HepG2 (cell line): ENCODE results near the gene AKR1C4. TPM values are rescaled to one million over a fixed set of nuclear protein-coding genes. Genes with fewer than 3 reads are reported as not detected.

Source experiments
- ETV6 ChIP-seq: sonication (generic); formaldehyde crosslinking; conservative IDR thresholded peaks from 2 replicates; pipeline ENCODE4 v1.4.0; 2020; ENCODE audit warnings: missing genetic modification reagents
- HNRNPLL ChIP-seq: fragments of 200-400 bp; formaldehyde crosslinking; IDR thresholded peaks from 2 replicates; pipeline ENCODE4 v1.6.1; 2017; ENCODE audit warnings: mild to moderate bottlenecking, low read depth, low read length; ENCODE audit not compliant: poor library complexity, severe bottlenecking
- ZC3H13 ChIP-seq: sonication (generic); formaldehyde crosslinking; IDR thresholded peaks from 2 replicates; pipeline ENCODE4 v1.8.1; 2023; ENCODE audit warnings: mild to moderate bottlenecking, missing genetic modification reagents, moderate library complexity
- ZNF292 ChIP-seq: sonication (generic); formaldehyde crosslinking; IDR thresholded peaks from 2 replicates; pipeline ENCODE4 v1.8.1; 2022; ENCODE audit warnings: mild to moderate bottlenecking, low read depth, missing genetic modification reagents, borderline replicate concordance
- polyA plus RNA-seq, 8 experiments: library from polyadenylated mRNA; depleted of rRNA in 3 of 8; stranded (reverse) in 7 of 8; unstranded in 1 of 8; fragments of >200 nt; fragmentation: Illumina TruSeq in 4 of 8; extraction: Trizol in 4 of 8; gene quantifications; 2 replicates each; pipeline versions ENCODE4 v1.2.1 to v1.2.3, GENCODE V29; 2011 to 2016; ENCODE audit warnings: low read depth in 4 of 8, missing spikeins in 1 of 8, mixed read lengths in 1 of 8; ENCODE audit not compliant: insufficient read depth in 1 of 8
- total RNA-seq, 5 experiments: library from RNA; depleted of rRNA; stranded (reverse); fragments of >200 nt; fragmentation: Illumina TruSeq; extraction: Trizol; gene quantifications; 2 replicates each; pipeline ENCODE4 v1.2.3, GENCODE V29; 2016; ENCODE audit warnings: low read depth in 1 of 5
- TF ChIP-seq, protein P1 (sequence below): sonication (generic); formaldehyde crosslinking; IDR thresholded peaks from 2 replicates; pipeline ENCODE4 v1.4.0; 2020; ENCODE audit warnings: mild to moderate bottlenecking, missing genetic modification reagents
- TF ChIP-seq, protein P2 (sequence below): sonication (generic); formaldehyde crosslinking; IDR thresholded peaks from 2 replicates; pipeline ENCODE4 v1.4.0; 2020; ENCODE audit warnings: missing genetic modification reagents
- TF ChIP-seq, protein P3 (sequence below): sonication (generic); formaldehyde crosslinking; conservative IDR thresholded peaks from 2 replicates; pipeline ENCODE4 v1.4.0; 2020; ENCODE audit warnings: mild to moderate bottlenecking, missing genetic modification reagents, moderate library complexity
- TF ChIP-seq, protein P4 (sequence below): sonication (generic); formaldehyde crosslinking; IDR thresholded peaks from 2 replicates; pipeline ENCODE4 v1.4.0; 2020; ENCODE audit warnings: missing genetic modification reagents
- TF ChIP-seq, protein P5 (sequence below): sonication (generic); formaldehyde crosslinking; IDR thresholded peaks from 2 replicates; pipeline ENCODE4 v1.4.0; 2020; ENCODE audit warnings: mild to moderate bottlenecking, missing genetic modification reagents
- TF ChIP-seq, protein P6 (sequence below): fragments of 450-650 bp; IDR thresholded peaks from 2 replicates; pipeline ENCODE4 v1.6.1; 2017
- TF ChIP-seq, protein P7 (sequence below): sonication (generic); formaldehyde crosslinking; IDR thresholded peaks from 2 replicates; pipeline ENCODE4 v1.4.0; 2020; ENCODE audit warnings: mild to moderate bottlenecking, missing genetic modification reagents, borderline replicate concordance
- TF ChIP-seq, protein P8 (sequence below): sonication (generic); formaldehyde crosslinking; IDR thresholded peaks from 2 replicates; pipeline ENCODE4 v1.8.1; 2023; ENCODE audit warnings: mild to moderate bottlenecking, missing genetic modification reagents

Gene AKR1C4
- total and polyA plus RNA-seq, 2 of the 13 experiments (the other 11 are each of a cell fraction or from before 2014, with no cell fraction given) = 0.18 to 1.3 TPM

DNA sequence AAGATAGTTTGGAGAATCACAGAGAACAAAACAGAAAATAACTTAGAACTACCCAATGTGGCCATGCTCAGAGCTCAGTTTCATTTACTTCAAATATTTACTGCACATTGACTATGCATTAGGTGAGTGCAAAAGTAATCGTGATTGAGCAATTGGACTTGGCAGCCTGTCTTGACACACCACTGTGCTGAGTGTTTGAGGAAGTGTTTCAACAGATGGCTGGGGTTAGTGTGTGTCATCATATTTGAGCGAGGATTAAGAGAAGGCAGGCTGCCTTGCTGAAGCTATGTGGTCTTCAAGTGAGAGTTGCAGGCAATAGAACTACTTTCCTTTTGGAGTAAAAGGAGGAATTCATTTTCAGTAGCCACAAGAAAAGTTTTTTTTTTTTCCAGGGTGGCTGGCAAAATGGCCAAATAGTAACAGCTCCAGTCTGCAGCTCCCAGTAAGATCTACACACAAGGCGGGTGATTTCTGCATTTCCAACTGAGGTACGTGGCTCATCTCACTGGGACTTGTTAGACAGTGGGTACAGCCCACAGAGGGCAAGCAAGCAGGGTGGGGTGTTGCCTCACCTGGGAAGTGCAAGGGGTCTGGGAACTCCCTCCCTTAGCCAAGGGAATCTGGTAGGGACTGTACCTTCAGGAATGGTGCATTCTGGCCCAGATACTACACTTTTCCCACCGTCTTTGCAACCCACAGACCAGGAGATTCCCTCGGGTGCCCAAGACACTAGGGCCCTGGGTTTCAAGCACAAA lies 37.6 kb downstream of the AKR1C4 start (continued):
- TF ChIP-seq, protein P1, sequence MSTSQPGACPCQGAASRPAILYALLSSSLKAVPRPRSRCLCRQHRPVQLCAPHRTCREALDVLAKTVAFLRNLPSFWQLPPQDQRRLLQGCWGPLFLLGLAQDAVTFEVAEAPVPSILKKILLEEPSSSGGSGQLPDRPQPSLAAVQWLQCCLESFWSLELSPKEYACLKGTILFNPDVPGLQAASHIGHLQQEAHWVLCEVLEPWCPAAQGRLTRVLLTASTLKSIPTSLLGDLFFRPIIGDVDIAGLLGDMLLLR (CRISPR knock-in tag) = no peak
- TF ChIP-seq HNRNPLL (no peak), ZC3H13 (CRISPR knock-in tag) (no peak), ETV6 (no peak), ZNF292 (CRISPR knock-in tag) (peak; percentile 80; the same call in 1 of the 2 replicates)
- TF ChIP-seq, protein P2, sequence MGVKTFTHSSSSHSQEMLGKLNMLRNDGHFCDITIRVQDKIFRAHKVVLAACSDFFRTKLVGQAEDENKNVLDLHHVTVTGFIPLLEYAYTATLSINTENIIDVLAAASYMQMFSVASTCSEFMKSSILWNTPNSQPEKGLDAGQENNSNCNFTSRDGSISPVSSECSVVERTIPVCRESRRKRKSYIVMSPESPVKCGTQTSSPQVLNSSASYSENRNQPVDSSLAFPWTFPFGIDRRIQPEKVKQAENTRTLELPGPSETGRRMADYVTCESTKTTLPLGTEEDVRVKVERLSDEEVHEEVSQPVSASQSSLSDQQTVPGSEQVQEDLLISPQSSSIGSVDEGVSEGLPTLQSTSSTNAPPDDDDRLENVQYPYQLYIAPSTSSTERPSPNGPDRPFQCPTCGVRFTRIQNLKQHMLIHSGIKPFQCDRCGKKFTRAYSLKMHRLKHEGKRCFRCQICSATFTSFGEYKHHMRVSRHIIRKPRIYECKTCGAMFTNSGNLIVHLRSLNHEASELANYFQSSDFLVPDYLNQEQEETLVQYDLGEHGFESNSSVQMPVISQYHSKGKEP (CRISPR knock-in tag) = no peak
- TF ChIP-seq, protein P3, sequence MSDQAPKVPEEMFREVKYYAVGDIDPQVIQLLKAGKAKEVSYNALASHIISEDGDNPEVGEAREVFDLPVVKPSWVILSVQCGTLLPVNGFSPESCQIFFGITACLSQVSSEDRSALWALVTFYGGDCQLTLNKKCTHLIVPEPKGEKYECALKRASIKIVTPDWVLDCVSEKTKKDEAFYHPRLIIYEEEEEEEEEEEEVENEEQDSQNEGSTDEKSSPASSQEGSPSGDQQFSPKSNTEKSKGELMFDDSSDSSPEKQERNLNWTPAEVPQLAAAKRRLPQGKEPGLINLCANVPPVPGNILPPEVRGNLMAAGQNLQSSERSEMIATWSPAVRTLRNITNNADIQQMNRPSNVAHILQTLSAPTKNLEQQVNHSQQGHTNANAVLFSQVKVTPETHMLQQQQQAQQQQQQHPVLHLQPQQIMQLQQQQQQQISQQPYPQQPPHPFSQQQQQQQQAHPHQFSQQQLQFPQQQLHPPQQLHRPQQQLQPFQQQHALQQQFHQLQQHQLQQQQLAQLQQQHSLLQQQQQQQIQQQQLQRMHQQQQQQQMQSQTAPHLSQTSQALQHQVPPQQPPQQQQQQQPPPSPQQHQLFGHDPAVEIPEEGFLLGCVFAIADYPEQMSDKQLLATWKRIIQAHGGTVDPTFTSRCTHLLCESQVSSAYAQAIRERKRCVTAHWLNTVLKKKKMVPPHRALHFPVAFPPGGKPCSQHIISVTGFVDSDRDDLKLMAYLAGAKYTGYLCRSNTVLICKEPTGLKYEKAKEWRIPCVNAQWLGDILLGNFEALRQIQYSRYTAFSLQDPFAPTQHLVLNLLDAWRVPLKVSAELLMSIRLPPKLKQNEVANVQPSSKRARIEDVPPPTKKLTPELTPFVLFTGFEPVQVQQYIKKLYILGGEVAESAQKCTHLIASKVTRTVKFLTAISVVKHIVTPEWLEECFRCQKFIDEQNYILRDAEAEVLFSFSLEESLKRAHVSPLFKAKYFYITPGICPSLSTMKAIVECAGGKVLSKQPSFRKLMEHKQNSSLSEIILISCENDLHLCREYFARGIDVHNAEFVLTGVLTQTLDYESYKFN (CRISPR knock-in tag) = peak; percentile 40; the same call in 1 of the 2 replicates
- TF ChIP-seq, protein P4, sequence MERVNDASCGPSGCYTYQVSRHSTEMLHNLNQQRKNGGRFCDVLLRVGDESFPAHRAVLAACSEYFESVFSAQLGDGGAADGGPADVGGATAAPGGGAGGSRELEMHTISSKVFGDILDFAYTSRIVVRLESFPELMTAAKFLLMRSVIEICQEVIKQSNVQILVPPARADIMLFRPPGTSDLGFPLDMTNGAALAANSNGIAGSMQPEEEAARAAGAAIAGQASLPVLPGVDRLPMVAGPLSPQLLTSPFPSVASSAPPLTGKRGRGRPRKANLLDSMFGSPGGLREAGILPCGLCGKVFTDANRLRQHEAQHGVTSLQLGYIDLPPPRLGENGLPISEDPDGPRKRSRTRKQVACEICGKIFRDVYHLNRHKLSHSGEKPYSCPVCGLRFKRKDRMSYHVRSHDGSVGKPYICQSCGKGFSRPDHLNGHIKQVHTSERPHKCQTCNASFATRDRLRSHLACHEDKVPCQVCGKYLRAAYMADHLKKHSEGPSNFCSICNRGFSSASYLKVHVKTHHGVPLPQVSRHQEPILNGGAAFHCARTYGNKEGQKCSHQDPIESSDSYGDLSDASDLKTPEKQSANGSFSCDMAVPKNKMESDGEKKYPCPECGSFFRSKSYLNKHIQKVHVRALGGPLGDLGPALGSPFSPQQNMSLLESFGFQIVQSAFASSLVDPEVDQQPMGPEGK (CRISPR knock-in tag) = peak; percentile 38; the same call in 1 of the 2 replicates
- TF ChIP-seq, protein P5, sequence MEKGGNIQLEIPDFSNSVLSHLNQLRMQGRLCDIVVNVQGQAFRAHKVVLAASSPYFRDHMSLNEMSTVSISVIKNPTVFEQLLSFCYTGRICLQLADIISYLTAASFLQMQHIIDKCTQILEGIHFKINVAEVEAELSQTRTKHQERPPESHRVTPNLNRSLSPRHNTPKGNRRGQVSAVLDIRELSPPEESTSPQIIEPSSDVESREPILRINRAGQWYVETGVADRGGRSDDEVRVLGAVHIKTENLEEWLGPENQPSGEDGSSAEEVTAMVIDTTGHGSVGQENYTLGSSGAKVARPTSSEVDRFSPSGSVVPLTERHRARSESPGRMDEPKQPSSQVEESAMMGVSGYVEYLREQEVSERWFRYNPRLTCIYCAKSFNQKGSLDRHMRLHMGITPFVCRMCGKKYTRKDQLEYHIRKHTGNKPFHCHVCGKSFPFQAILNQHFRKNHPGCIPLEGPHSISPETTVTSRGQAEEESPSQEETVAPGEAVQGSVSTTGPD = no peak
- TF ChIP-seq, protein P6, sequence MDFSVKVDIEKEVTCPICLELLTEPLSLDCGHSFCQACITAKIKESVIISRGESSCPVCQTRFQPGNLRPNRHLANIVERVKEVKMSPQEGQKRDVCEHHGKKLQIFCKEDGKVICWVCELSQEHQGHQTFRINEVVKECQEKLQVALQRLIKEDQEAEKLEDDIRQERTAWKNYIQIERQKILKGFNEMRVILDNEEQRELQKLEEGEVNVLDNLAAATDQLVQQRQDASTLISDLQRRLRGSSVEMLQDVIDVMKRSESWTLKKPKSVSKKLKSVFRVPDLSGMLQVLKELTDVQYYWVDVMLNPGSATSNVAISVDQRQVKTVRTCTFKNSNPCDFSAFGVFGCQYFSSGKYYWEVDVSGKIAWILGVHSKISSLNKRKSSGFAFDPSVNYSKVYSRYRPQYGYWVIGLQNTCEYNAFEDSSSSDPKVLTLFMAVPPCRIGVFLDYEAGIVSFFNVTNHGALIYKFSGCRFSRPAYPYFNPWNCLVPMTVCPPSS = no peak
- TF ChIP-seq, protein P7, sequence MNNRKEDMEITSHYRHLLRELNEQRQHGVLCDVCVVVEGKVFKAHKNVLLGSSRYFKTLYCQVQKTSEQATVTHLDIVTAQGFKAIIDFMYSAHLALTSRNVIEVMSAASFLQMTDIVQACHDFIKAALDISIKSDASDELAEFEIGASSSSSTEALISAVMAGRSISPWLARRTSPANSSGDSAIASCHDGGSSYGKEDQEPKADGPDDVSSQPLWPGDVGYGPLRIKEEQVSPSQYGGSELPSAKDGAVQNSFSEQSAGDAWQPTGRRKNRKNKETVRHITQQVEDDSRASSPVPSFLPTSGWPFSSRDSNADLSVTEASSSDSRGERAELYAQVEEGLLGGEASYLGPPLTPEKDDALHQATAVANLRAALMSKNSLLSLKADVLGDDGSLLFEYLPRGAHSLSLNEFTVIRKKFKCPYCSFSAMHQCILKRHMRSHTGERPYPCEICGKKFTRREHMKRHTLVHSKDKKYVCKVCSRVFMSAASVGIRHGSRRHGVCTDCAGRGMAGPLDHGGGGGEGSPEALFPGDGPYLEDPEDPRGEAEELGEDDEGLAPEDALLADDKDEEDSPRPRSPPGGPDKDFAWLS (CRISPR knock-in tag) = no peak
- TF ChIP-seq, protein P8, sequence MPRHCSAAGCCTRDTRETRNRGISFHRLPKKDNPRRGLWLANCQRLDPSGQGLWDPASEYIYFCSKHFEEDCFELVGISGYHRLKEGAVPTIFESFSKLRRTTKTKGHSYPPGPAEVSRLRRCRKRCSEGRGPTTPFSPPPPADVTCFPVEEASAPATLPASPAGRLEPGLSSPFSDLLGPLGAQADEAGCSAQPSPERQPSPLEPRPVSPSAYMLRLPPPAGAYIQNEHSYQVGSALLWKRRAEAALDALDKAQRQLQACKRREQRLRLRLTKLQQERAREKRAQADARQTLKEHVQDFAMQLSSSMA (CRISPR knock-in tag) = no peak
